ENCODE data around the gene ARHGEF28. TPM values are rescaled to one million over a fixed set of nuclear protein-coding genes. Genes with fewer than 3 reads are reported as not detected.

ARHGEF28 gene
- total and polyA plus RNA-seq, 12 donors, result 0.62 to 3.4 (median 1.5) TPM

GRCh38 chr5:73599380-73599779, 26.6 kb upstream of the ARHGEF28 start:
- Histone ChIP-seq H3K27ac (no peak overlapping the region), H3K36me3 (no peaks in the 10 kb centered on the region), H3K27me3 (no peaks in the 10 kb centered on the region), H3K9me3 (peaks cover 0 to 19% (median 9%) of the 10 kb centered on the region in 11 donors), H3K4me3 (no peak overlapping the region), H3K4me1 (no peaks in the 10 kb centered on the region)
- DNase-seq, result no peak
- 76 to 86% methylated on average over 3 of the region's 3 CpGs for WGBS, 2 donors
- TF ChIP-seq CTCF (IDR thresholded peaks at IDR 0.05), result no peak
- intact Hi-C loops (cut with DNase I), result loop anchor here in 3 of 10 donors (10.0 kb wide), 2 partner anchors 1045 to 1055 kb away; partner anchors contain the start of gene ENC1 (in 2 of the 3)
- ATAC-seq, result no peak

GRCh38 chr5:73603998-73604397, 22.0 kb upstream of the ARHGEF28 start:
- intact Hi-C loops (cut with DNase I), result no loop called here
- ATAC-seq, result no peak
- WGBS, 2 donors, result 87 to 90% methylated on average over 5 of the region's 5 CpGs

DNA sequence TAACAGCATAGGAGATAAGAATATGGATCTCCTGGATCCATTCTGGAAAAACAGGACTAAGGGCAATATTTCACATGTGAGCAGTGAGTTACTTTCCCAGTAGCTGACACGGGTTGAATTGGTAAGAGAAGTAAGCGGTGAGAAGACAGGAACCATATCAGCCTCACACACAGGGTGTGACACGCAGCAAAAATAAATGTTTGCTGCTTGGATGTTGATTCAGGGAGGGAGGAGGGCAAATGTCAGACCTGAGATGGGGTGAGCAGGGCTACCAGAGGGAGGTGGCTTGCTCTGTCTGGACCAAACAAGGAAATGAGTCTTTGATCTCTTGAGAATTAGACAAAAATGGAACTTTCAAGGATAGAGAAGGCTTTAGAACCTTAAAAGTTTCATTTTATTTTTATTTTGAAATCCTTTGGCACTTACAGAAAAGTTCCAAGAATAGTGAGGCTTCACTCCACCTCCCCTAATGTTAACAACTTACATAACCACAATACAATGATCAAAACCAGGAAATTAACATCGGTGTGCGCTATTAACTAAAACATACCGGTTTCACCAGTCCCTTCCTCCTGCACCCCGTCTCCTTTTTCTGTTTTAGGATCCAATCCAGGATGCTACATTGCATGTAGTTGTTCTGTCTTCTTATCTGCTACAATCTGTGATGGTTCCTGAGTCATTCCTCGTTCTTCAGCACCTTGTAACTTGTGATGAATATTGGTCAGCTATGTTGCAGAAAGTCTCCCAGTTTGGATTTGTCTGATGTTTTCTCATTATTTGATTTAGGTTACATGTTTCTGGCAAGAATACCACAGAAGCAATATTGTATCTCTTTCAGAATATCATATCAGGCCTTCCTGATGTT, 20.5 kb upstream of the ARHGEF28 start:
- Histone ChIP-seq H3K27me3 (no peaks in the 10 kb centered on the region), H3K4me1 (peaks cover 0 to 11% (median 0%) of the 10 kb centered on the region in 9 donors), H3K9me3 (peaks cover 0 to 19% (median 9%) of the 10 kb centered on the region in 11 donors), H3K27ac (peak overlapping the region in 1 of 10 donors; percentile 37), H3K4me3 (no peak overlapping the region), H3K36me3 (no peaks in the 10 kb centered on the region)
- DNase-seq (no peak), ATAC-seq (peak in 1 of 8 donors; percentile 48)
- WGBS, 2 donors, result 70 to 77% methylated on average over 8 of the region's 8 CpGs
- intact Hi-C loops (cut with DNase I), result no loop called here
- TF ChIP-seq CTCF (IDR thresholded peaks at IDR 0.05), result no peak

More at GRCh38 chr5:73603998-73604397, 22.0 kb upstream of the ARHGEF28 start:
- H3K9me3 ChIP-seq, result peaks cover 0 to 19% (median 9%) of the 10 kb centered on the region in 11 donors
- DNase-seq, result no peak
- H3K27me3 ChIP-seq, result no peaks in the 10 kb centered on the region
- no peak overlapping the region for H3K4me3 ChIP-seq
- H3K27ac ChIP-seq, result no peak overlapping the region
- peaks cover 0 to 11% (median 0%) of the 10 kb centered on the region in 9 donors for H3K4me1 ChIP-seq
- no peaks in the 10 kb centered on the region for H3K36me3 ChIP-seq
- TF ChIP-seq CTCF (IDR thresholded peaks at IDR 0.05), result no peak

DNA sequence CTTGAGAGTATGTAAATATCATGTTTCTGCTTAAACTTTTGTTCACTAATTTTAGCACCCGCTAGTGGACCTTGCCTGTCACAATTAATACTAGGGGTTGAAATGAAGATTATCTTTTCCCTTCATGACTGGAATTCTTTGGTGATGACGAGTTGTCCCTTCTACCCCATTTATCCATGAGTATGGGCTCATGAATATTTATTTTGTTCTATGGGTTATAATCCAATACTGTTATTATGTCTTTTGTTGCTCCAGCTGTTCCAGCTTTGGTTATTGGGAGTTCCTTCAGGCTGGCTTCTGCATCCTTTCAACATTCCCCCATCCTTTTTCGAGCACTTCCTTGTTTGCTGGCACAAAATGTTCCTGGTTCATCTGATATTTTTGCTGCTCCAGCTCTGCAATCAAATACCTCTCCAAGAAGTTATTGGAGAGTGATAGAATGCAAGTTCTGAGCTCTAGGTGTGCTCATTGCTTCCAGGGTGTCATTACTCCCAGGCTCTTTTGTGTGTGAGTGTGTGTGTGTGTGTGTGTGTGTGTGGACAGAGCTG, 19.7 kb upstream of the ARHGEF28 start:
- 46 to 55% methylated on average over 3 of the region's 3 CpGs for WGBS, 2 donors

More for the DNA sequence above, 19.7 kb upstream of the ARHGEF28 start:
- Histone ChIP-seq H3K36me3 (no peaks in the 10 kb centered on the region), H3K4me1 (peaks cover 0 to 11% (median 0%) of the 10 kb centered on the region in 9 donors), H3K9me3 (peaks cover 0 to 14% (median 3%) of the 10 kb centered on the region in 11 donors), H3K27ac (no peak overlapping the region), H3K4me3 (no peak overlapping the region), H3K27me3 (peaks cover 0 to 4% (median 0%) of the 10 kb centered on the region in 7 donors)
- TF ChIP-seq CTCF (IDR thresholded peaks at IDR 0.05), result no peak
- ATAC-seq (no peak), DNase-seq (no peak)
- intact Hi-C loops (cut with DNase I), result no loop called here
